Measurements from ENCODE around the gene PGAM2.

PGAM2 gene

GRCh38 chr7:44082541-44083207 lies 17.3 kb upstream of the PGAM2 start:
- Mint-ChIP-seq H3K27me3 (no peaks in the 10 kb centered on the region), H3K36me3 (peaks cover 24 to 26% of the 10 kb centered on the region in 2 donors), H3K4me3 (peak overlapping the region; percentile 86 to 90), H3K9me3 (no peaks in the 10 kb centered on the region), H3K4me1 (peaks cover 34 to 58% of the 10 kb centered on the region in 2 donors), H3K27ac (peak overlapping the region; percentile 91)
- ATAC-seq (replicated peaks) (peak; percentile 89 to 93), DNase-seq (peak; percentile 97)

GRCh38 chr7:44081266-44081748 lies 15.9 kb upstream of the PGAM2 start:
- no peak for ATAC-seq (replicated peaks)
- DNase-seq = no peak
- no peaks in the 10 kb centered on the region for H3K27me3 Mint-ChIP-seq
- peak overlapping the region; percentile 97 for H3K27ac Mint-ChIP-seq
- no peaks in the 10 kb centered on the region for H3K9me3 Mint-ChIP-seq
- H3K4me3 Mint-ChIP-seq = peak overlapping the region; percentile 86 to 90
- H3K4me1 Mint-ChIP-seq = peaks cover 37 to 60% of the 10 kb centered on the region in 2 donors
- H3K36me3 Mint-ChIP-seq = peaks cover 29 to 35% of the 10 kb centered on the region in 2 donors

GRCh38 chr7:44080686-44081265 lies 15.4 kb upstream of the PGAM2 start:
- ATAC-seq (replicated peaks) = no peak
- Mint-ChIP-seq H3K4me1 (peaks cover 37 to 65% of the 10 kb centered on the region in 2 donors), H3K36me3 (peaks cover 30 to 40% of the 10 kb centered on the region in 2 donors), H3K4me3 (peak overlapping the region; percentile 86 to 90), H3K9me3 (no peaks in the 10 kb centered on the region), H3K27ac (peak overlapping the region; percentile 97), H3K27me3 (no peaks in the 10 kb centered on the region)
- no peak for DNase-seq

- Mint-ChIP-seq H3K4me3 (no peak overlapping the region), H3K36me3 (peaks cover 35 to 47% of the 10 kb centered on the region in 2 donors), H3K27ac (peak overlapping the region; percentile 97), H3K27me3 (no peaks in the 10 kb centered on the region), H3K4me1 (peaks cover 39 to 71% of the 10 kb centered on the region in 2 donors), H3K9me3 (no peaks in the 10 kb centered on the region)
- no peak for DNase-seq
- ATAC-seq (replicated peaks) = no peak
Measured at GRCh38 chr7:44080118-44080517, 14.8 kb upstream of the PGAM2 start.

GRCh38 chr7:44079331-44080021 lies 14.1 kb upstream of the PGAM2 start:
- DNase-seq (no peak), ATAC-seq (replicated peaks) (peak; percentile 3 to 14)
- peaks cover 39 to 78% of the 10 kb centered on the region in 2 donors for H3K4me1 Mint-ChIP-seq
- peaks cover 36 to 53% of the 10 kb centered on the region in 2 donors for H3K36me3 Mint-ChIP-seq
- no peaks in the 10 kb centered on the region for H3K9me3 Mint-ChIP-seq
- H3K27ac Mint-ChIP-seq = peak overlapping the region; percentile 86
- peak overlapping the region in 1 of 2 donors; percentile 46 for H3K4me3 Mint-ChIP-seq
- H3K27me3 Mint-ChIP-seq = no peaks in the 10 kb centered on the region

GRCh38 chr7:44078521-44078920 lies 13.2 kb upstream of the PGAM2 start:
- Mint-ChIP-seq H3K4me1 (peaks cover 42 to 80% of the 10 kb centered on the region in 2 donors), H3K36me3 (peaks cover 40 to 63% of the 10 kb centered on the region in 2 donors), H3K27ac (peak overlapping the region; percentile 86), H3K4me3 (peak overlapping the region; percentile 51 to 67), H3K27me3 (no peaks in the 10 kb centered on the region), H3K9me3 (no peaks in the 10 kb centered on the region)
- DNase-seq (no peak), ATAC-seq (replicated peaks) (no peak)

- DNase-seq (no peak), ATAC-seq (replicated peaks) (no peak)
- H3K27me3 Mint-ChIP-seq = no peaks in the 10 kb centered on the region
- H3K9me3 Mint-ChIP-seq = no peaks in the 10 kb centered on the region
- H3K36me3 Mint-ChIP-seq = peaks cover 46 to 66% of the 10 kb centered on the region in 2 donors
- peak overlapping the region; percentile 86 for H3K27ac Mint-ChIP-seq
- H3K4me1 Mint-ChIP-seq = peaks cover 45 to 84% of the 10 kb centered on the region in 2 donors
- peak overlapping the region in 1 of 2 donors; percentile 7 for H3K4me3 Mint-ChIP-seq
Measured at GRCh38 chr7:44077681-44078091, 12.3 kb upstream of the PGAM2 start.

GRCh38 chr7:44077061-44077460 lies 11.7 kb upstream of the PGAM2 start:
- Mint-ChIP-seq H3K4me3 (peak overlapping the region in 1 of 2 donors; percentile 29), H3K4me1 (peaks cover 50 to 88% of the 10 kb centered on the region in 2 donors), H3K27ac (peak overlapping the region; percentile 88)

GRCh38 chr7:44076101-44076895 lies 10.9 kb upstream of the PGAM2 start:
- ATAC-seq (replicated peaks) = no peak
- H3K4me1 Mint-ChIP-seq = peaks cover 53 to 90% of the 10 kb centered on the region in 2 donors
- no peaks in the 10 kb centered on the region for H3K27me3 Mint-ChIP-seq
- peaks cover 43 to 78% of the 10 kb centered on the region in 2 donors for H3K36me3 Mint-ChIP-seq
- H3K4me3 Mint-ChIP-seq = no peak overlapping the region
- H3K9me3 Mint-ChIP-seq = no peaks in the 10 kb centered on the region
- DNase-seq = no peak
- peak overlapping the region; percentile 99 for H3K27ac Mint-ChIP-seq

More at GRCh38 chr7:44077061-44077460, 11.7 kb upstream of the PGAM2 start:
- no peaks in the 10 kb centered on the region for H3K9me3 Mint-ChIP-seq
- no peaks in the 10 kb centered on the region for H3K27me3 Mint-ChIP-seq
- DNase-seq (no peak), ATAC-seq (replicated peaks) (no peak)
- peaks cover 48 to 72% of the 10 kb centered on the region in 2 donors for H3K36me3 Mint-ChIP-seq

GRCh38 chr7:44075296-44076075 lies 10.1 kb upstream of the PGAM2 start:
- H3K4me3 Mint-ChIP-seq = peak overlapping the region; percentile 84 to 87
- no peaks in the 10 kb centered on the region for H3K27me3 Mint-ChIP-seq
- peaks cover 38 to 76% of the 10 kb centered on the region in 2 donors for H3K36me3 Mint-ChIP-seq
- DNase-seq (no peak), ATAC-seq (replicated peaks) (no peak)
- no peaks in the 10 kb centered on the region for H3K9me3 Mint-ChIP-seq
- H3K27ac Mint-ChIP-seq = peak overlapping the region; percentile 99
- H3K4me1 Mint-ChIP-seq = peaks cover 51 to 90% of the 10 kb centered on the region in 2 donors

- Mint-ChIP-seq H3K4me3 (peak overlapping the region; percentile 84 to 87), H3K27me3 (no peaks in the 10 kb centered on the region), H3K27ac (peak overlapping the region; percentile 99), H3K9me3 (no peaks in the 10 kb centered on the region), H3K4me1 (peaks cover 46 to 87% of the 10 kb centered on the region in 2 donors), H3K36me3 (peaks cover 36 to 78% of the 10 kb centered on the region in 2 donors)
- DNase-seq (no peak), ATAC-seq (replicated peaks) (peak; percentile 22 to 26)
Measured at GRCh38 chr7:44074349-44074695, 9.0 kb upstream of the PGAM2 start.

GRCh38 chr7:44073664-44074348 lies 8.4 kb upstream of the PGAM2 start:
- Mint-ChIP-seq H3K36me3 (peaks cover 36 to 81% of the 10 kb centered on the region in 2 donors), H3K4me3 (peak overlapping the region; percentile 84 to 87), H3K27me3 (no peaks in the 10 kb centered on the region), H3K4me1 (peaks cover 46 to 87% of the 10 kb centered on the region in 2 donors), H3K9me3 (no peaks in the 10 kb centered on the region), H3K27ac (peak overlapping the region; percentile 99)
- ATAC-seq (replicated peaks) = peak; percentile 93 to 95
- DNase-seq = peak; percentile 89

Measured in stimulated activated naive B cell treated with anti-CD40 and anti-IgM and Interleukin-4, amounts not matched to agents 10 μg/mL and 1 μg/mL and 100 μg/mL, for 72 hours (primary cell).